ENCODE measurements around the gene XPC. TPM values are rescaled to one million over a fixed set of nuclear protein-coding genes. Genes with fewer than 3 reads are reported as not detected.

Gene XPC
- total RNA-seq, 5 donors from 2014 or later (not counting 1 experiment from before 2014, with no cell fraction given), result 67.8 to 90.7 (median 76.9) TPM

DNA sequence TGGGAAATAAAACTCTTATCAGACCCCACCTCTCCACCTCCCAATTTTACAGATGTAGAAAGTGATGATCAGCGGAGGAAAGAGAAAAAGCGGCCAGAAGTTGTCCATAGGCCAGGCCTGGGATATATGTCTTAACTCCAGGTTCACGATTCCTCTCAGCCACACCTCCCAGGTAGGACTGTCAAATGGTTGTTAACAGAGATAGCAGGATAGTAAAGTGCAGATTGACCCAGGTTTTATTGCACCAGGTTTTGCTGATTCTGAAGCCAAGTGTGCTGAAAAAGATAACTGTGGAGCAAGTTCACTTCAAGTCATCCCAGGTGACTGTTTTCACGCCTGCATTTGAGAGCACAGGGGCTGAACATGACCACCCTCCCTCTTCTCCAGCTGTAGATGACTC is 36.4 kb upstream of the XPC start:
- Mint-ChIP-seq H3K9me3 (peaks cover 0 to 1% (median under 1%) of the 10 kb centered on the region in 3 donors), H3K4me1 (peaks cover 0 to 14% (median 7%) of the 10 kb centered on the region in 3 donors), H3K27ac (no peak overlapping the region), H3K27me3 (no peaks in the 10 kb centered on the region), H3K36me3 (no peaks in the 10 kb centered on the region), H3K4me3 (no peak overlapping the region)
- Histone ChIP-seq H3K4me1 (ENCODE audit: control insufficient read depth in 1 of 2, extremely low read depth in 1 of 2, insufficient read depth in 2 of 2, low read length in 2 of 2) (no peaks in the 10 kb centered on the region), H3K27me3 (replicated peaks in 1 of 2; ENCODE audit: control insufficient read depth in 2 of 2, extremely low read depth in 1 of 2, insufficient read depth in 2 of 2, low read length in 1 of 2) (peaks cover 0 to 8% of the 10 kb centered on the region in 2 experiments), H3K9me3 (no peaks in the 10 kb centered on the region), H3K36me3 (ENCODE audit: control insufficient read depth in 2 of 2, extremely low read depth in 1 of 2, insufficient read depth in 1 of 2, low read length in 1 of 2) (no peaks in the 10 kb centered on the region), H3K27ac (ENCODE audit: low read length) (no peak overlapping the region), H3K4me3 (ENCODE audit: control insufficient read depth in 1 of 2, extremely low read depth in 1 of 2, low read length in 1 of 2) (no peak overlapping the region)
- WGBS (ENCODE audit: insufficient coverage), result no CpG with 5 or more reads among the region's 4 CpGs
- DNase-seq (no peak), ATAC-seq (replicated peaks in 1 of 4) (no peak)
- ChIA-PET POLR2A (no interaction called here), CTCF (no interaction called here)

DNA sequence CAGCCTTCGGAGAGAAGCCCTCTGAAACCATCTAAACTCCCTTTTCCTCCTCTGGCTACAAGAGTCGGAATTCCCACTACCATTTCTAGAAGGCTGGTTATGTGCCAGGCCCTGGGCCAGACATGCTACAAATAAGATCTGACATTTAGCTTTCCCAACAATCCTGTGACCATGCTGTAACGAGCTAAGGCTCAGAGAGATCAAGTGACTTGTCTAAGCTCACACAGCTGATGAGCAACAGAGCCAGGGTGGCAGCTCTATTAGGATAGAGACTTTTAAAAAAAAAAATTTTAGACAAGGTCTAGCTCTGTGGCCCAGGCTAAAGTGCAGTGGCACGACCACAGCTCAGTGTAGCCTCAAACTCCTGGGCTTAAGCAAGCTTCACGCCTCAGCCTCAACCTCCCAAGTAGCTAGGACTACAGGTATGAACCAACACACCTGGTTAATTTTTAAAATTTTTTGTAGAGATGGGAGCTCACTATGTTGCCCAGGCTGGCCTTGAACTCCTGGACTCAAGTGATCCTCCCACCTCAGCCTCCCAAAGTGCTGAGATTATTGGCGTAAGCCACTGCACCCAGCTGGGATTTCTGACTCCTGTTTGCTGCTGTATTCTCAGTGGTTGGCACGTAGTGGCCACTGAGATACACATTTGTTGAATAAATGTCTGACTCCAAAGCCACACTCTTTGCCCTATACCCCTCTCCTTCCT is 34.8 kb upstream of the XPC start:
- Histone ChIP-seq H3K4me3 (ENCODE audit: control insufficient read depth in 1 of 2, extremely low read depth in 1 of 2, low read length in 1 of 2) (no peak overlapping the region), H3K27ac (ENCODE audit: low read length) (no peak overlapping the region), H3K36me3 (ENCODE audit: control insufficient read depth in 2 of 2, extremely low read depth in 1 of 2, insufficient read depth in 1 of 2, low read length in 1 of 2) (no peaks in the 10 kb centered on the region), H3K9me3 (no peaks in the 10 kb centered on the region), H3K27me3 (replicated peaks in 1 of 2; ENCODE audit: control insufficient read depth in 2 of 2, extremely low read depth in 1 of 2, insufficient read depth in 2 of 2, low read length in 1 of 2) (peaks cover 0 to 8% of the 10 kb centered on the region in 2 experiments), H3K4me1 (ENCODE audit: control insufficient read depth in 1 of 2, extremely low read depth in 1 of 2, insufficient read depth in 2 of 2, low read length in 2 of 2) (no peaks in the 10 kb centered on the region)
- Mint-ChIP-seq H3K27me3 (no peaks in the 10 kb centered on the region), H3K9me3 (no peaks in the 10 kb centered on the region), H3K27ac (no peak overlapping the region), H3K4me1 (peaks cover 0 to 14% (median 7%) of the 10 kb centered on the region in 3 donors), H3K4me3 (no peak overlapping the region), H3K36me3 (no peaks in the 10 kb centered on the region)
- ATAC-seq (replicated peaks in 1 of 4) (no peak), DNase-seq (no peak)
- 93% methylated on average over 3 of the region's 7 CpGs for WGBS (ENCODE audit: insufficient coverage)
- CTCF ChIA-PET, result interaction anchor here (0.6 to 1.0 kb wide), 2 partner anchors 10 to 158 kb away, joined by 3 read pairs; no protein-coding TSS in a partner anchor
- POLR2A ChIA-PET, result interaction anchor here in 1 of 2 donors (1.6 kb wide), 1 partner anchor 34 kb away, joined by 5 read pairs; the partner anchor contains the start of genes LSM3 and XPC

DNA sequence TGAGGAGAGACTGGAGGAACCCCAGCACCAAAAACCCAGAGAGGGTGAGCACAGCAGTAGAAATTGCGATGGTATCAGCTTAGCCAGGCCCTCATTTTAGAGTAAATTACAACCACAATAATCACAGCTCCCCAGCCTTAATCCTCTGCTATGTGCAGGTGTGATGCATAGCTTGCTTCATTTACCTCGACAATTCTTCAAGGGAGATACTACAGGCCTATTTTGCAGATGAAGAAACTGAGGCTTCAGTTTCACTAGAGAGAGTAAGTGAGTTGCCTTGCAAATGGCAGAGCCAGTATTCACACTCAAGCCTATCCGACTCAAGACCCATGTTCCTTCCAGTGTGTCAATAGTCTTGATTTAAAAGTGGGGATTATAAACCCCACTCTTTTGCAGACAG is 33.6 kb upstream of the XPC start:
- Mint-ChIP-seq H3K4me1 (peaks cover 0 to 9% (median 7%) of the 10 kb centered on the region in 3 donors), H3K9me3 (no peaks in the 10 kb centered on the region), H3K27me3 (no peaks in the 10 kb centered on the region), H3K4me3 (no peak overlapping the region), H3K36me3 (no peaks in the 10 kb centered on the region), H3K27ac (no peak overlapping the region)
- H3K4me3 ChIP-seq (ENCODE audit: control insufficient read depth in 1 of 2, extremely low read depth in 1 of 2, low read length in 1 of 2), result no peak overlapping the region
- no peak overlapping the region for H3K27ac ChIP-seq (ENCODE audit: low read length)
- no CpG with 5 or more reads among the region's 3 CpGs for WGBS (ENCODE audit: insufficient coverage)
- no peak for ATAC-seq (replicated peaks in 1 of 4)
- DNase-seq, result no peak
- ChIA-PET CTCF (interaction anchor here in 1 of 2 donors (0.7 to 1.0 kb wide), 2 partner anchors 8 to 11 kb away, joined by 3 to 5 read pairs; no protein-coding TSS in a partner anchor), POLR2A (interaction anchor here in 1 of 2 donors (1.6 kb wide), 1 partner anchor 33 kb away, joined by 5 read pairs; the partner anchor contains the start of genes LSM3 and XPC)
- H3K36me3 ChIP-seq (ENCODE audit: control insufficient read depth in 2 of 2, extremely low read depth in 1 of 2, insufficient read depth in 1 of 2, low read length in 1 of 2), result no peaks in the 10 kb centered on the region
- no peaks in the 10 kb centered on the region for H3K9me3 ChIP-seq
- H3K27me3 ChIP-seq (replicated peaks in 1 of 2; ENCODE audit: control insufficient read depth in 2 of 2, extremely low read depth in 1 of 2, insufficient read depth in 2 of 2, low read length in 1 of 2), result peaks cover 0 to 8% of the 10 kb centered on the region in 2 experiments
- H3K4me1 ChIP-seq (ENCODE audit: control insufficient read depth in 1 of 2, extremely low read depth in 1 of 2, insufficient read depth in 2 of 2, low read length in 2 of 2), result no peaks in the 10 kb centered on the region

DNA sequence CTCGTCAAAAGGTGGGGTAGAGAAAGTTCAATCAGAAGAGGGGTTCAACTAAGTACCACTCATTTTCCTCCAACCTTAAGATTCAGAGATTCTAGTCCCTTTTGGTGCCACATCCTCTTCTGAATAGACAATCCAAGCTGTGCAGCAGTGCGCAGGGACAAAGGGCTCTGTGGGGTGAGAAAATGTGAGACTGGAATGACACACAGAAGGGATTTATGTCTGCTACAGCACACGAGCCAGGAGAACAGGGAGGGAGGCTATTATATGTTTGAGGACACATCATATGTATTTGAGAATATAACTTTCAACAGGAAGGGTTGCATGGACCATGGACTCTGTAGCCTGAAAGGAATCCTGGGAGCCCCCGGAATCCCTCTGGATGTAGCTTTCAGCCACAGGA is 33.2 kb upstream of the XPC start:
- peaks cover 0 to 8% of the 10 kb centered on the region in 2 experiments for H3K27me3 ChIP-seq (replicated peaks in 1 of 2; ENCODE audit: control insufficient read depth in 2 of 2, extremely low read depth in 1 of 2, insufficient read depth in 2 of 2, low read length in 1 of 2)
- H3K27ac ChIP-seq (ENCODE audit: low read length), result no peak overlapping the region
- POLR2A ChIA-PET, result no interaction called here
- H3K36me3 ChIP-seq (ENCODE audit: control insufficient read depth in 2 of 2, extremely low read depth in 1 of 2, insufficient read depth in 1 of 2, low read length in 1 of 2), result no peaks in the 10 kb centered on the region
- H3K4me3 Mint-ChIP-seq, result no peak overlapping the region
- no peaks in the 10 kb centered on the region for H3K4me1 ChIP-seq (ENCODE audit: control insufficient read depth in 1 of 2, extremely low read depth in 1 of 2, insufficient read depth in 2 of 2, low read length in 2 of 2)
- H3K4me3 ChIP-seq (ENCODE audit: control insufficient read depth in 1 of 2, extremely low read depth in 1 of 2, low read length in 1 of 2), result no peak overlapping the region
- CTCF ChIA-PET, result interaction anchor here in 1 of 2 donors (1.0 kb wide), 1 partner anchor 8 kb away, joined by 5 read pairs; no protein-coding TSS in a partner anchor
- DNase-seq (no peak), ATAC-seq (replicated peaks in 1 of 4) (no peak)
- no peaks in the 10 kb centered on the region for H3K9me3 Mint-ChIP-seq
- no peak overlapping the region for H3K27ac Mint-ChIP-seq
- H3K4me1 Mint-ChIP-seq, result peaks cover 0 to 5% (median 3%) of the 10 kb centered on the region in 3 donors
- WGBS (ENCODE audit: insufficient coverage), result 73% methylated on average over 3 of the region's 4 CpGs
- no peaks in the 10 kb centered on the region for H3K36me3 Mint-ChIP-seq
- no peaks in the 10 kb centered on the region for H3K27me3 Mint-ChIP-seq
- H3K9me3 ChIP-seq, result no peaks in the 10 kb centered on the region

DNA sequence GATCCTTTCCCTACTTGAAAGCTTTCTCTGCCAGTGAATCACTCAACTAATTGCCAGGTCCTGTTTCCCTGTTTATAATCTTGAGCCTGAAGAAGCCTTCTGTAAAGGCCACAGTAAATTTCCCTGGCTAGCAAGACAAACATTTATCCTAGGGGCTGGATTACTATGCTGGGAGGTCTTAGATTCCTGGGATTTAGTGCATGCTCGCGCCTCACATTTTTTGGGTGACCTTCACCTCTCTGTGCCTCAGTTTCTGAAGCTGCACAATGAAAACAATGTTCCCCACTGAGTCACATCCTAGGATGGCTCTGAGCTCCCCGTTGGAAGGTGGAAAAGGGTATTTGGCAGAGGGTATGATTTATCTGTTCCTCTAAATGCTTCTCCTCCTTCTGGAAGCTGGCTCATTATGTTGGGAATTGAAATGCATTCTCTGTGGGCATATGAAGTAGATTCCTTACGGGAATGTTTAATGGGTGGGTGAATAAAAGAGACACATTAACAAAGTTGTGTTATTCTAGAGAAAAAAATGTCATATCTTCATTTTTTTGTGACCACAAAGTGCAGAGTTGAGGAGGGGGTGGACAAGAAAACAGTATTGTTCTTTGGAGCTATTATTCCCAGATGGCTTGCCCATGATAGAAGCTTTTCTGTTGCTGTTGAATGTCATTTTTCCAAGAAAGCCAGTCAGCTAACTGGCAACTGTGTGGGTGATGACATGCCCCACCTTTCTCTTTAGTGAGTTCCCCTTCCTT is 32.6 kb upstream of the XPC start:
- ChIA-PET POLR2A (interaction anchor here in 1 of 2 donors (0.6 to 0.7 kb wide), 2 partner anchors 9 to 10 kb away, joined by 5 to 6 read pairs; no protein-coding TSS in a partner anchor), CTCF (interaction anchor here (0.5 to 0.6 kb wide), 2 partner anchors 25 to 385 kb away, joined by 3 to 5 read pairs; no protein-coding TSS in a partner anchor)
- H3K27me3 Mint-ChIP-seq, result no peaks in the 10 kb centered on the region

DNA sequence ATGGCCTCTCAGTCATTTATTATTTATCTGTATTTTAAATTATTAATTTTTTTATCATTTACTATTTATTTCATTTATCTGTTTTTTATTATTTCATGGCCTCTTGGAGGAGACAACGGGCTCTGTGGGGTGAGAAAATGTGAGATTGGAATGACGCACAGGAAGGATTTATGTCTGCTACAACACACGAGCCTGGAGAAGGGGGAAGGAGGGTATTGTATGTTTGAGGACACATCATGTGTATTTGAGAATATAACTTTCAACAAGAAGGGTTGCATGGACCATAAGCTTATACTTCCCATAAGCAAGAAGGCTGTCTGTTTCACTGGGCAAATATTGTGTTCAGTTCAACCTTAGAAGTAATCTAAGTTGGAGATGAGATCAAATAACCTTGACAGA is 31.9 kb upstream of the XPC start:
- Histone ChIP-seq H3K9me3 (no peaks in the 10 kb centered on the region), H3K4me3 (ENCODE audit: control insufficient read depth in 1 of 2, extremely low read depth in 1 of 2, low read length in 1 of 2) (no peak overlapping the region), H3K27ac (ENCODE audit: low read length) (no peak overlapping the region), H3K36me3 (ENCODE audit: control insufficient read depth in 2 of 2, extremely low read depth in 1 of 2, insufficient read depth in 1 of 2, low read length in 1 of 2) (no peaks in the 10 kb centered on the region), H3K27me3 (replicated peaks in 1 of 2; ENCODE audit: control insufficient read depth in 2 of 2, extremely low read depth in 1 of 2, insufficient read depth in 2 of 2, low read length in 1 of 2) (peaks cover 0 to 4% of the 10 kb centered on the region in 2 experiments), H3K4me1 (ENCODE audit: control insufficient read depth in 1 of 2, extremely low read depth in 1 of 2, insufficient read depth in 2 of 2, low read length in 2 of 2) (no peaks in the 10 kb centered on the region)
- H3K27ac Mint-ChIP-seq, result no peak overlapping the region
- WGBS (ENCODE audit: insufficient coverage), result no CpG with 5 or more reads among the region's 3 CpGs
- no peak overlapping the region for H3K4me3 Mint-ChIP-seq
- H3K36me3 Mint-ChIP-seq, result no peaks in the 10 kb centered on the region
- DNase-seq, result no peak
- ChIA-PET POLR2A (interaction anchor here in 1 of 2 donors (0.6 to 0.7 kb wide), 2 partner anchors 9 to 10 kb away, joined by 5 to 6 read pairs; no protein-coding TSS in a partner anchor), CTCF (interaction anchor here (0.5 to 0.9 kb wide), 3 partner anchors 26 to 385 kb away, joined by 3 to 5 read pairs (median 3); no protein-coding TSS in a partner anchor)
- H3K4me1 Mint-ChIP-seq, result no peaks in the 10 kb centered on the region
- no peaks in the 10 kb centered on the region for H3K9me3 Mint-ChIP-seq
- ATAC-seq (replicated peaks in 1 of 4), result no peak
- H3K27me3 Mint-ChIP-seq, result no peaks in the 10 kb centered on the region

More for the DNA sequence above, 32.6 kb upstream of the XPC start:
- no peak overlapping the region for H3K27ac Mint-ChIP-seq
- no peaks in the 10 kb centered on the region for H3K9me3 Mint-ChIP-seq
- Histone ChIP-seq H3K36me3 (ENCODE audit: control insufficient read depth in 2 of 2, extremely low read depth in 1 of 2, insufficient read depth in 1 of 2, low read length in 1 of 2) (no peaks in the 10 kb centered on the region), H3K27ac (ENCODE audit: low read length) (no peak overlapping the region), H3K27me3 (replicated peaks in 1 of 2; ENCODE audit: control insufficient read depth in 2 of 2, extremely low read depth in 1 of 2, insufficient read depth in 2 of 2, low read length in 1 of 2) (peaks cover 0 to 5% of the 10 kb centered on the region in 2 experiments), H3K9me3 (no peaks in the 10 kb centered on the region), H3K4me1 (ENCODE audit: control insufficient read depth in 1 of 2, extremely low read depth in 1 of 2, insufficient read depth in 2 of 2, low read length in 2 of 2) (no peaks in the 10 kb centered on the region), H3K4me3 (ENCODE audit: control insufficient read depth in 1 of 2, extremely low read depth in 1 of 2, low read length in 1 of 2) (no peak overlapping the region)
- no peak for DNase-seq
- no peak for ATAC-seq (replicated peaks in 1 of 4)
- H3K4me1 Mint-ChIP-seq, result no peaks in the 10 kb centered on the region
- WGBS (ENCODE audit: insufficient coverage), result no CpG with 5 or more reads among the region's 4 CpGs
- H3K4me3 Mint-ChIP-seq, result no peak overlapping the region
- no peaks in the 10 kb centered on the region for H3K36me3 Mint-ChIP-seq

Measured in T-cell (primary cell).